ENCODE measurements around the gene WDR83.
"Not testable (repeated sequence)": the region's sequence is repeated elsewhere in the genome, so short reads cannot be mapped to it uniquely, and the experiment has no call there.

The WDR83 gene

DNA sequence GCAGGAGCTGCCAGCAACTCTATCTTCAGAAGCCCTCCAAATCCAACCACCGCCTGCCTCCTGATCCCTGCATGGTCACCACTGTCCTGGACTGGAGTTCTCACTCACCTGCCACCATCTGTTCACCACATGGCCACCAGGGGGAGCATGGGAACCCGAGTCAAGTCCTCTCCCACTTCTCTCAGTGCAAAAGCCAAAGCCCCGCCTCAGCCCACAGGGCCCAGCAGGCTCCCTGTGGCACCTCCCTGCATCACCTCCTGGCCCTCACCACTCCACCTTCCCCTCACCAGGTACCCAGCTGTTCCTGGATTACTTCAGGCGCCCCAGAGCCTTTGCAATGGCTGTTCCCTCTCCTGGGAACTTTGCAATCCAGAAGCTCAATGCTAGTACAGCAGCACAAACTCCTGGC, 9.8 kb downstream of the WDR83 start (continued):
- TF ChIP-seq, protein P1, sequence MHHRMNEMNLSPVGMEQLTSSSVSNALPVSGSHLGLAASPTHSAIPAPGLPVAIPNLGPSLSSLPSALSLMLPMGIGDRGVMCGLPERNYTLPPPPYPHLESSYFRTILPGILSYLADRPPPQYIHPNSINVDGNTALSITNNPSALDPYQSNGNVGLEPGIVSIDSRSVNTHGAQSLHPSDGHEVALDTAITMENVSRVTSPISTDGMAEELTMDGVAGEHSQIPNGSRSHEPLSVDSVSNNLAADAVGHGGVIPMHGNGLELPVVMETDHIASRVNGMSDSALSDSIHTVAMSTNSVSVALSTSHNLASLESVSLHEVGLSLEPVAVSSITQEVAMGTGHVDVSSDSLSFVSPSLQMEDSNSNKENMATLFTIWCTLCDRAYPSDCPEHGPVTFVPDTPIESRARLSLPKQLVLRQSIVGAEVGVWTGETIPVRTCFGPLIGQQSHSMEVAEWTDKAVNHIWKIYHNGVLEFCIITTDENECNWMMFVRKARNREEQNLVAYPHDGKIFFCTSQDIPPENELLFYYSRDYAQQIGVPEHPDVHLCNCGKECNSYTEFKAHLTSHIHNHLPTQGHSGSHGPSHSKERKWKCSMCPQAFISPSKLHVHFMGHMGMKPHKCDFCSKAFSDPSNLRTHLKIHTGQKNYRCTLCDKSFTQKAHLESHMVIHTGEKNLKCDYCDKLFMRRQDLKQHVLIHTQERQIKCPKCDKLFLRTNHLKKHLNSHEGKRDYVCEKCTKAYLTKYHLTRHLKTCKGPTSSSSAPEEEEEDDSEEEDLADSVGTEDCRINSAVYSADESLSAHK (tag by site-specific recombination; IDR thresholded peaks at IDR 0.05): no peak
- TF ChIP-seq, protein P2, sequence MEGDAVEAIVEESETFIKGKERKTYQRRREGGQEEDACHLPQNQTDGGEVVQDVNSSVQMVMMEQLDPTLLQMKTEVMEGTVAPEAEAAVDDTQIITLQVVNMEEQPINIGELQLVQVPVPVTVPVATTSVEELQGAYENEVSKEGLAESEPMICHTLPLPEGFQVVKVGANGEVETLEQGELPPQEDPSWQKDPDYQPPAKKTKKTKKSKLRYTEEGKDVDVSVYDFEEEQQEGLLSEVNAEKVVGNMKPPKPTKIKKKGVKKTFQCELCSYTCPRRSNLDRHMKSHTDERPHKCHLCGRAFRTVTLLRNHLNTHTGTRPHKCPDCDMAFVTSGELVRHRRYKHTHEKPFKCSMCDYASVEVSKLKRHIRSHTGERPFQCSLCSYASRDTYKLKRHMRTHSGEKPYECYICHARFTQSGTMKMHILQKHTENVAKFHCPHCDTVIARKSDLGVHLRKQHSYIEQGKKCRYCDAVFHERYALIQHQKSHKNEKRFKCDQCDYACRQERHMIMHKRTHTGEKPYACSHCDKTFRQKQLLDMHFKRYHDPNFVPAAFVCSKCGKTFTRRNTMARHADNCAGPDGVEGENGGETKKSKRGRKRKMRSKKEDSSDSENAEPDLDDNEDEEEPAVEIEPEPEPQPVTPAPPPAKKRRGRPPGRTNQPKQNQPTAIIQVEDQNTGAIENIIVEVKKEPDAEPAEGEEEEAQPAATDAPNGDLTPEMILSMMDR (tag by site-specific recombination; IDR thresholded peaks at IDR 0.05): peak; percentile 87
- peak; percentile 78 for TF ChIP-seq ZNF600 (tag by site-specific recombination; IDR thresholded peaks at IDR 0.05)
- TF ChIP-seq SETDB1 (IDR thresholded peaks at IDR 0.05; ENCODE audit: insufficient read length, low read length): no peak
- TF ChIP-seq GLIS2 (tag by site-specific recombination; IDR thresholded peaks at IDR 0.05): peak; percentile 17; the same call in 1 of the 2 replicates
- peak; percentile 36 for TF ChIP-seq ZNF654 (tag by site-specific recombination; IDR thresholded peaks at IDR 0.05; ENCODE audit: low read depth)
- 0 out of 2 replicates have a peak, but pooled peaks have one; percentile 54 for TF ChIP-seq ZNF2 (tag by site-specific recombination; IDR thresholded peaks at IDR 0.05)
- no peak for TF ChIP-seq ZBTB21 (tag by site-specific recombination; IDR thresholded peaks at IDR 0.05)
- TF ChIP-seq, protein P3, sequence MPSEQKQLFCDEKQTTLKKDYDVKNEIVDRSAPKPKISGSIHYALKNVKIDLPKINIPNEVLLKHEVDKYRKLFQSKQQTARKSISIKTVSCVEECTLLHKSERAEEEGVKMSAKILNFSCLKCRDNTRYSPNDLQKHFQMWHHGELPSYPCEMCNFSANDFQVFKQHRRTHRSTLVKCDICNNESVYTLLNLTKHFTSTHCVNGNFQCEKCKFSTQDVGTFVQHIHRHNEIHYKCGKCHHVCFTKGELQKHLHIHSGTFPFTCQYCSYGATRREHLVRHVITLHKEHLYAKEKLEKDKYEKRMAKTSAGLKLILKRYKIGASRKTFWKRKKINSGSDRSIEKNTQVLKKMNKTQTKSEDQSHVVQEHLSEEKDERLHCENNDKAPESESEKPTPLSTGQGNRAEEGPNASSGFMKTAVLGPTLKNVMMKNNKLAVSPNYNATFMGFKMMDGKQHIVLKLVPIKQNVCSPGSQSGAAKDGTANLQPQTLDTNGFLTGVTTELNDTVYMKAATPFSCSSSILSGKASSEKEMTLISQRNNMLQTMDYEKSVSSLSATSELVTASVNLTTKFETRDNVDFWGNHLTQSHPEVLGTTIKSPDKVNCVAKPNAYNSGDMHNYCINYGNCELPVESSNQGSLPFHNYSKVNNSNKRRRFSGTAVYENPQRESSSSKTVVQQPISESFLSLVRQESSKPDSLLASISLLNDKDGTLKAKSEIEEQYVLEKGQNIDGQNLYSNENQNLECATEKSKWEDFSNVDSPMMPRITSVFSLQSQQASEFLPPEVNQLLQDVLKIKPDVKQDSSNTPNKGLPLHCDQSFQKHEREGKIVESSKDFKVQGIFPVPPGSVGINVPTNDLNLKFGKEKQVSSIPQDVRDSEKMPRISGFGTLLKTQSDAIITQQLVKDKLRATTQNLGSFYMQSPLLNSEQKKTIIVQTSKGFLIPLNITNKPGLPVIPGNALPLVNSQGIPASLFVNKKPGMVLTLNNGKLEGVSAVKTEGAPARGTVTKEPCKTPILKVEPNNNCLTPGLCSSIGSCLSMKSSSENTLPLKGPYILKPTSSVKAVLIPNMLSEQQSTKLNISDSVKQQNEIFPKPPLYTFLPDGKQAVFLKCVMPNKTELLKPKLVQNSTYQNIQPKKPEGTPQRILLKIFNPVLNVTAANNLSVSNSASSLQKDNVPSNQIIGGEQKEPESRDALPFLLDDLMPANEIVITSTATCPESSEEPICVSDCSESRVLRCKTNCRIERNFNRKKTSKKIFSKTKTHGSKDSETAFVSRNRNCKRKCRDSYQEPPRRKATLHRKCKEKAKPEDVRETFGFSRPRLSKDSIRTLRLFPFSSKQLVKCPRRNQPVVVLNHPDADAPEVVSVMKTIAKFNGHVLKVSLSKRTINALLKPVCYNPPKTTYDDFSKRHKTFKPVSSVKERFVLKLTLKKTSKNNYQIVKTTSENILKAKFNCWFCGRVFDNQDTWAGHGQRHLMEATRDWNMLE (tag by site-specific recombination; conservative IDR thresholded peaks at IDR 0.05; ENCODE audit: low read depth): no peak

DNA sequence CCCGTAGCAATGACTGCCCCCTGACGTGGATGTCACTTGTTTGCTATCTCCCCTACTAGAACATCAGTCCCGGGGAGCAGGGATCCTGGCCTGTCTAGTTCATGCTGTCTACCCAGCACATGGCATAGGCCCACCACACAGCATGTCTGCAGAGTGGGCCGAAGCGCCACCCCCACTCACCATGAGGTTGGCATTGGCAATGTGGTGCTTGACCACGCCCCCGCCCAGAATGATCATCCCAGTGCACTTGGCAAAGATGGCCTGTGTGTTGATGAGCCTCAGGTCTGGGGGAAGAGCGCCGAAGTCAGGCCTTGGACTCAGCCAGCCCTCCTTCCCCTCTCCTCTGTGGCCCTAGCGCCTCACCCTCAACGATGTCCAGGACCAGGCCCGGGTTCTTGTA, 10.3 kb downstream of the WDR83 start:
- Histone ChIP-seq H3K27ac (ENCODE audit: extremely low read depth, low read depth, low read length) (no peak overlapping the region), H3K4me3 (ENCODE audit: low read depth, low read length) (no peak overlapping the region), H3K4me1 (ENCODE audit: control insufficient read depth, insufficient read depth, low read length) (no peaks in the 10 kb centered on the region), H3K36me3 (ENCODE audit: control insufficient read depth in 2 of 2, insufficient read depth in 1 of 2, low read length in 2 of 2) (peaks cover 32 to 74% of the 10 kb centered on the region in 2 experiments; a peak in 2 of 3 replicates), H3K9me3 (ENCODE audit: control insufficient read depth, insufficient read depth, low read depth, low read length) (no peaks in the 10 kb centered on the region)
- ChIA-PET CTCF (interaction anchor here (0.6 to 1.2 kb wide), 11 partner anchors 14 to 753 kb away, joined by 3 to 16 read pairs (median 4); partner anchors contain the start of genes ZNF490 and ZNF791), POLR2A (interaction anchor here (0.9 to 1.2 kb wide), 3 partner anchors 16 to 204 kb away, joined by 3 read pairs; partner anchors contain the start of gene FBXW9)
- TF ChIP-seq ZNF311 (tag by site-specific recombination; IDR thresholded peaks at IDR 0.05; ENCODE audit: borderline replicate concordance) (no peak), ZNF239 (tag by site-specific recombination; IDR thresholded peaks at IDR 0.05) (no peak), ZNF623 (tag by site-specific recombination; IDR thresholded peaks at IDR 0.05) (no peak), ZFP3 (tag by site-specific recombination; IDR thresholded peaks at IDR 0.05; ENCODE audit: low read depth) (no peak), HOXC10 (CRISPR knock-in tag; IDR thresholded peaks at IDR 0.05) (no peak), KLF1 (tag by site-specific recombination; IDR thresholded peaks at IDR 0.05) (no peak), ZNF302 (tag by site-specific recombination; IDR thresholded peaks at IDR 0.05; ENCODE audit: low read depth) (no peak), YY1 (tag by site-specific recombination; IDR thresholded peaks at IDR 0.05) (no peak), ZNF791 (tag by site-specific recombination; IDR thresholded peaks at IDR 0.05) (no peak)
- TF ChIP-seq, protein P4, sequence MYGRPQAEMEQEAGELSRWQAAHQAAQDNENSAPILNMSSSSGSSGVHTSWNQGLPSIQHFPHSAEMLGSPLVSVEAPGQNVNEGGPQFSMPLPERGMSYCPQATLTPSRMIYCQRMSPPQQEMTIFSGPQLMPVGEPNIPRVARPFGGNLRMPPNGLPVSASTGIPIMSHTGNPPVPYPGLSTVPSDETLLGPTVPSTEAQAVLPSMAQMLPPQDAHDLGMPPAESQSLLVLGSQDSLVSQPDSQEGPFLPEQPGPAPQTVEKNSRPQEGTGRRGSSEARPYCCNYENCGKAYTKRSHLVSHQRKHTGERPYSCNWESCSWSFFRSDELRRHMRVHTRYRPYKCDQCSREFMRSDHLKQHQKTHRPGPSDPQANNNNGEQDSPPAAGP (tag by site-specific recombination; IDR thresholded peaks at IDR 0.05): no peak

DNA sequence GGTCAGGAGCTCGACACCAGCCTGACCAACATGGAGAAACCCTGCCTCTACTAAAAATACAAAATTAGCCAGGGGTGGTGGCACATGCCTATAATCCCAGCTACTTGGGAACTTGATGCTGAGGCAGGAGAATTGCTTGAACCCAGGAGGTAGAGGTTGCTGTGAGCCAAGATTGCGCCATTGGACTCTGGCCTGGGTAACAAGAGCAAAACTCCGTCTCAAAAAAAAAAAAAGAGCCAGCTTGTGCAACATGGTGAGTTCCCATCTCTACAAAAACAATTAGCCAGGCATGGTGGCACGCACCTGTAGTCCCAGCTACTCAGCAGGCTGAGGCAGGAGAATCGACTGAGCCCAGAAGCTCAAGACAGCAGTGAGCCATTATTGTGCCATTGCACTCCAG, 11.4 kb downstream of the WDR83 start:
- H3K4me3 ChIP-seq (ENCODE audit: low read depth, low read length); H3K9me3 ChIP-seq (ENCODE audit: control insufficient read depth, insufficient read depth, low read depth, low read length); H3K4me1 ChIP-seq (ENCODE audit: control insufficient read depth, insufficient read depth, low read length); H3K27ac ChIP-seq (ENCODE audit: extremely low read depth, low read depth, low read length): not testable (repeated sequence)
- ChIA-PET POLR2A (interaction anchor here (0.6 to 2.0 kb wide), 7 partner anchors 9 to 527 kb away, joined by 3 to 6 read pairs (median 4); partner anchors contain the start of genes DNASE2, MAN2B1 and WDR83), CTCF (interaction anchor here (0.6 to 1.5 kb wide), 2 partner anchors 139 to 169 kb away, joined by 5 read pairs; no protein-coding TSS in a partner anchor)
- peaks cover 28 to 64% of the 10 kb centered on the region in 2 experiments; a peak in 2 of 3 replicates for H3K36me3 ChIP-seq (ENCODE audit: control insufficient read depth in 2 of 2, insufficient read depth in 1 of 2, low read length in 2 of 2)

Measured in HEK293 (cell line).